ENCODE measurements around the gene PEX7.

DNA sequence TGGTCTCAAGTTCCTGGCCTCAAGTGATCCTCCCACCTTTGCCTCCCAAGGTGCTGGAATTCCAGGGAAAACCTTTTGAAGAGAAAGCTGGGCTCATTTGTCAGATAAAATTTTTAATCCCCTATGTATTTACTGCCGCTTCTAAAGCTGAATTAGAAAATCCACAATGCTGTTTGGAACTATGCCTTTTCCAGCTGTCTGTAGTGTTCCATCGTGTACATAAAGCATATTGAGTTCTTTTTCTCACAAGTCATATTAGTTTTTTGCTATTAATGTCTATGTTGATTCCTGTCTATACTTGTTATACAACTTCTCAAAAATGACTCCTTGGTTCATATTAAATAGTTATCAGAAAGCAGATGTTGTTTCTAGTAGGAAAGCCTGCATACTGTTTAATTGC is 47.1 kb downstream of the PEX7 start:
- no peak for TF ChIP-seq CTCF (IDR thresholded peaks at IDR 0.05)
- TF ChIP-seq ZFX (IDR thresholded peaks at IDR 0.05; ENCODE audit: borderline replicate concordance), result no peak
